Stimulated activated CD8-positive, alpha-beta memory T cell treated with anti-CD3 and anti-CD28 coated beads, Interleukin-4, amount 100 ng/mL, for 48 hours (primary cell): ENCODE results near the gene C1orf232.

Experiments
- DNase-seq: peaks from one replicate; pipeline ENCODE4 v3.0.0-alpha.2; 2020

The C1orf232 gene

DNA sequence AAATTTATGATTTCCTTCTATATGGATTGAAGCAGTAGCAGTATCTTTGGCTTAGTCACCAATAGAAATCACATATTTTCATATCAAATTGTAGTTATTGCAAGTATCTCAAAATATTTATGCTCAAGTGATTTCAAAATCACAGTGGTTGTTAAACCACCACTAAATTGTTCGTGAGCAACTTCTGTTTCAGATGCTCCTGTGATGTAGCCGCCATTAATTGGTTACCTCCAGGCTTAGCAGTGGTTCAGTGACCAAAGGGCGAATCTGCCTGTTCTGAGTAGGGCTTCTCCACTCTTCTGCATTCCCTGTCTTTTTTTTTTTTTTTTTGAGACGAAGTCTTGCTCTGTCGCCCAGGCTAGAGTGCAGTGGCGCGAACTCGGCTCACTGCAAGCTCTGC is 6.6 kb upstream of the C1orf232 start:
- no peak for DNase-seq

GRCh38 chr1:26171084-26172072 is 2.6 kb upstream of the C1orf232 start, which contains the start of gene ZNF593OS:
Gene ZNF593OS, minus strand, starts transcription at chr1:26171832. Its CDS starts 171 bp downstream, at chr1:26171661.
- no peak for DNase-seq

- no peak for DNase-seq
Measured at GRCh38 chr1:26170472-26170821, 1.7 kb upstream of the C1orf232 start.

- peak; percentile 95 for DNase-seq
Measured at GRCh38 chr1:26169669-26170471, 1.1 kb upstream of the C1orf232 start, which contains the start of gene ZNF593. Gene ZNF593, plus strand, starts transcription at chr1:26169908. Its CDS starts 76 bp downstream, at chr1:26169984.

DNA sequence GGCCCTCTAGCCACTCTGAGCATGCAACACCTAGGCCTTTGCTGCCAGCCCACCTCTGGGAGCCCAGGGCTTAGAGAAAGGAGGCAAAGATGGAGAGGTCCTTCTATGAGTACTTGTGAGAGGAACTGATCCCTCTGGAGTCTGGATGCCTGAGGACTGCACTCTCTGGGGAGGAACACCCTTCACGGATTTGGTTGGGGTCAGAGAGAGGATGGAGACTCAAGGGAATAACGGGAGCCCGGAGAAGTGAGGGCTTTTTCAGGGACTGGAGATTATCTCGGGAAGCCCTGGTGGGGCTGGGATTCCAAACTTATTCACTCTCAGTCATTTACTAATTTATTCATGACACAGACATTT is 413 bp upstream of the C1orf232 start:
- DNase-seq: no peak

DNA sequence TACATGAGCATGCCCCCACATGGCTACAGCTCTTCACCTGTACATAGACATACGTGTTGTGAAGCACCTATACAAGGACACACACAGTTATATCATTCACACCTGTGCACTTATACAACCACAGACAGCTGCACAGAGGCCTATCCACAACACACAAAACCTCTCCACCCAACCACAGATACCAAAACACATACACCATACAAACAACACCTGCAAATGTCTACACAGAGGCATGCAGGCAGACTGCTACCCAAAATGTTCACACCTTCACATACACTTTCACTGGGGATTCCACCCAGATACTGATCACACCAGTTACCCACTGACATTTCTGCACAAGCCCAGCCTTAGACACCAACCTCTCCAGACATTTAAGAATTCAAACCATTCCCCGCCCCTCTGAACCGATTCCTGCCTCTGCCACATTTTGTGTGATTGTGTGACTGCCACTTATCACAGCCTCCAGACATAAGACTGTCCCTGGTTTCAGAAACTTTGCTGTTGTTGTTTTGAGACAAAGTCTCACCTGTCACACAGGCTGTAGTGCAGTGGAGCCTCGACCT is 2.0 kb downstream of the C1orf232 start:
- DNase-seq: no peak

GRCh38 chr1:26164861-26165842 is 3.6 kb downstream of the C1orf232 start:
- no peak for DNase-seq

GRCh38 chr1:26164036-26164860 is 4.5 kb downstream of the C1orf232 start:
- DNase-seq: peak; percentile 71

DNA sequence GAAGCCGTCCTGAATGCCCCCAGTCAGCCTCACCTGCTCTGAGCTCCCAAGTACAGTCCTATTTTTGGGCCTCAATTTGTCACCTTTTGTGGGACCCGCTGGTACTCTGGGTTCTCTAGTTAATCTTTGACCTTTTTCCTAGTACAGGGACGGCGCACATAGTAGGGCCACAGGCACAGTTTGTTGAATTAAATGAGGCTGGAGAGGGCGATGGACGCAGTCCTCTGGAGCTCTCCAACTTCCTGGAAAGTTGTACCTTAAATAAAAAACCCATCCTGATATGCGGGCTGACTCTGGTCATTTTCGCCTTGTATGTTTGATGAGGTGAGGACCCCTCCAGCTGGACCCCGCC is 5.1 kb downstream of the C1orf232 start:
- no peak for DNase-seq

DNA sequence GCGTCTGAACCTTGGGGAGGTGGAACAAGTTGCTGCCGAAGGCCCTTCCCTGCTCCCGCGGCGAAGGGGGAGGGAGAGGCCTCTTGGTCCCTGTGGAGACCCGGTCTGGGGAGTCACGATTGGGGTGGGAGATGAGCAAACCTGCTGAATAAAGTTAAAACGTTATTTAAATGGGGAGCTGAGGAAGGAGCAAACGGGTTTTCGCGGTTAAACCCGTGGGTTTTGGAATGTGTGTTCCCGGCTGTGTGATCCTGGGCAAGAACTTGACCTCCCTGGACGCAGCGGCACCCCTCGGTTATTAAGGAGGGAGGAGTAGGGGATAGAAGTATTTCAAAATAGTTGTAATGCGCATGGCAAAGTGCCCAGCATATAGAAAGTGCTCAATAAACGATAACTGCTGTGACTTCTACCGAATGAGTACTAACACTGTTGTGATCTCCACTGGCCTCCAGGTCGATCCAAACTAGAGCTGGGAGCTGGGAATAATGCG is 6.5 kb downstream of the C1orf232 start:
- no peak for DNase-seq

- DNase-seq: peak; percentile 60
Measured at GRCh38 chr1:26161415-26162219, 7.1 kb downstream of the C1orf232 start.

- no peak for DNase-seq
Measured at GRCh38 chr1:26160527-26161414, 8.0 kb downstream of the C1orf232 start.

DNA sequence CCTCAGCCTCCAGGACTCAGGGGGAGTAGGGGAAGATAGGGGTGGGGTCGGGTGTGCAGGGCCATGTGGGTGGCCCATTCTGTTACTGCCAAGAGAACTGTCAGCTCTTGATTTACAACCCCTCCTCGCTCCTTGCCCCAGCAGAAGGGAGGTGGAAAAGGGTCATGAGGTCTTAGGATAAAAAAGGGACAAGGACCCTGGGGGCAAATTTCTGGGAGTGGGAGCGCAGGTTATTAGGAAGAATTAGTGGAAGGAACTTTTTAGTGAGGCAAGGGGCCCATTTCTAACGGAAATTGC is 9.1 kb downstream of the C1orf232 start:
- DNase-seq: no peak

- DNase-seq: no peak
Measured at GRCh38 chr1:26158908-26159742, 9.6 kb downstream of the C1orf232 start, which contains the start of gene FAM110D. Gene FAM110D, plus strand, starts transcription at chr1:26159079. Its CDS starts 2,213 bp downstream, at chr1:26161292.

- DNase-seq: no peak
Measured at GRCh38 chr1:26158271-26158907, 10.4 kb downstream of the C1orf232 start.

DNA sequence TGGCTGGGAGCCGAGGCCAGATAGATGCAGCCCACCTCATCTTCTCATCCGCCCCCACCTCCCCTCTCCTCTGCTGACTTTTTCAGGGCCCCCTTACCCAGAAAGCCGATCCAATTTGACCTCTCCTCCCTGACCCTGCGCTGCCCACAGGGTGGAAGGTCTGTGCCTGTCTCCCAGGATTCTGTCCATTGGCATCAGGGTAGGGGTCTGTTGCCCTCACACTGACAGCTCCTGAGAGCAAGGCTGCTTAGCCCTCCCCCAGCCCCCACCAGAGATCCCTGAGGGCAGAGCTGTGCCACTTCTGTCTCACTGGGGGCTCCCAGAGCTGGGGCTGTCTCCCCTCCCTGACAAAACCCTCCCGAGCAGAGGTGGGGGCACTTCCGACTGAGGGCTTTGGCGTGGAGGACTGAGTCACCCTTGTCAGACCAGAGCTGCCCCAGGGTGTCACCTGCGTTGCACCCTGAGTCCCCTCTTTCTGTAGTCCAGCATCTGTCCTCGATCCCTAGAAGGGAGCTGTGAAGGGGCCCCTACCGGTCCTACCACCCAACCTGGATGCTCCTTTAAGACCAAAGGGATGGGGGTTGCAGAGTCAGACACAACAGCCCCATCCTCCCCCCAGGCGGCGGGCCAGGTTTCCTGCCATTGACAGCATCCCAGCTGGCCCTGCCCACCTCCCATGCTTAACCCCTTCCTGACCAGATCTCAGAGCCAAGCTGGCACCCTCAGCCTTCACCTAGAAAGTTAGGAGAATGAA is 12.3 kb downstream of the C1orf232 start:
- no peak for DNase-seq
